DMS 273 (cell line): Measurements from ENCODE around the gene SAE1.
"Not testable (repeated sequence)": the region's sequence is repeated elsewhere in the genome, so short reads cannot be mapped to it uniquely, and the experiment has no call there.

ENCODE experiments used
- DNase-seq: peaks from one replicate; lab custom pipeline; 2025; ENCODE audit not compliant: unreplicated experiment; lab: John Stamatoyannopoulos, UW

The SAE1 gene

GRCh38 chr19:47239152-47239551, 108.5 kb downstream of the SAE1 start:
- DNase-seq = peak; percentile 66

GRCh38 chr19:47239610-47240296, 109.1 kb downstream of the SAE1 start:
- peak; percentile 97 for DNase-seq

- DNase-seq = no peak
These were observed 109.9 kb downstream of the SAE1 start for GRCh38 chr19:47240556-47240955.

- DNase-seq = peak; percentile 93
These were observed 110.6 kb downstream of the SAE1 start for GRCh38 chr19:47240996-47241918.

GRCh38 chr19:47241919-47242577, 111.4 kb downstream of the SAE1 start:
- no peak for DNase-seq

GRCh38 chr19:47243364-47243775, 112.7 kb downstream of the SAE1 start:
- no peak for DNase-seq

GRCh38 chr19:47243776-47244547, 113.3 kb downstream of the SAE1 start:
- DNase-seq = peak; percentile 98

- peak; percentile 86 for DNase-seq
These were observed 116.8 kb downstream of the SAE1 start for GRCh38 chr19:47247308-47247990.

- not testable (repeated sequence) for DNase-seq
These were observed 122.4 kb downstream of the SAE1 start for GRCh38 chr19:47253016-47253415.

- DNase-seq = peak; percentile 56
These were observed 122.8 kb downstream of the SAE1 start for GRCh38 chr19:47253467-47253881.

GRCh38 chr19:47253970-47254369, 123.3 kb downstream of the SAE1 start:
- no peak for DNase-seq

- peak; percentile 99 for DNase-seq
These were observed 125.5 kb downstream of the SAE1 start, which contains the start of gene CCDC9 for GRCh38 chr19:47255879-47256692. TSS of gene CCDC9 (plus strand) at chr19:47256525. CDS start at chr19:47258401, 1,876 bp downstream.

- DNase-seq = peak; percentile 100
These were observed 126.2 kb downstream of the SAE1 start for GRCh38 chr19:47256693-47257410.

GRCh38 chr19:47257411-47258169, 127.0 kb downstream of the SAE1 start:
- no peak for DNase-seq

GRCh38 chr19:47258434-47258833, 127.8 kb downstream of the SAE1 start:
- DNase-seq = no peak

- DNase-seq = no peak
These were observed 128.4 kb downstream of the SAE1 start for GRCh38 chr19:47258895-47259555.
